ENCODE data around the gene TOB2. TPM values are rescaled to one million over a fixed set of nuclear protein-coding genes. Genes with fewer than 3 reads are reported as not detected.

TOB2 gene
- total and polyA plus RNA-seq, 9 donors: 23.1 to 45.5 (median 37.6) TPM

DNA sequence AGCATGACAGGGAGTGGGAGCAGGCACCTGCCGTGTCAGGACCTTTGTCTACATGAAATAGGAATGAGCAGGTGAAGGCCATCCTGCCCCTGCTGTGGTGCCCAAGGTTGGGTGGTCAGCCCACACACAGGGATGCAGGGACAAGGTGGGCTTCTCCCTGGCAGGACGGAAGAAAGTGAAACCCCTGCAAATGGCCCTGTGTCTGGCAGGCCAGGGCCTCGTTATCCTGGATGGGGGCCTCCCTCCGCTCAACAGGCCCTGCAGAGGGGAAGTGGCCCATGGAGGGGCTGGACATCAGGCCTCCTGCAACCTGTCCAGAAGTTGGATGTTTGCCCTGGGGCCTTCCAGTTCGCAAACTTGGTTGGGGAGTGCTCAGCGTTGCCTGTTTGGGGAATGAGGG lies 14.9 kb downstream of the TOB2 start:
- H3K4me3 ChIP-seq (ENCODE audit: low read length): no peak overlapping the region
- no peaks in the 10 kb centered on the region for H3K4me1 ChIP-seq (ENCODE audit: control insufficient read depth, insufficient read depth, low read length)
- WGBS (ENCODE audit: insufficient coverage): 54% methylated on average over 4 of the region's 6 CpGs
- peaks cover 44% of the 10 kb centered on the region for H3K36me3 ChIP-seq (ENCODE audit: control insufficient read depth, insufficient read depth, low read length)
- no peaks in the 10 kb centered on the region for H3K27me3 ChIP-seq (ENCODE audit: control insufficient read depth, insufficient read depth, low read length)
- no peak overlapping the region for H3K27ac ChIP-seq (ENCODE audit: low read length)
- no peak for DNase-seq
- no peaks in the 10 kb centered on the region for H3K9me3 ChIP-seq (replicated peaks; ENCODE audit: control insufficient read depth, low read depth, low read length)

DNA sequence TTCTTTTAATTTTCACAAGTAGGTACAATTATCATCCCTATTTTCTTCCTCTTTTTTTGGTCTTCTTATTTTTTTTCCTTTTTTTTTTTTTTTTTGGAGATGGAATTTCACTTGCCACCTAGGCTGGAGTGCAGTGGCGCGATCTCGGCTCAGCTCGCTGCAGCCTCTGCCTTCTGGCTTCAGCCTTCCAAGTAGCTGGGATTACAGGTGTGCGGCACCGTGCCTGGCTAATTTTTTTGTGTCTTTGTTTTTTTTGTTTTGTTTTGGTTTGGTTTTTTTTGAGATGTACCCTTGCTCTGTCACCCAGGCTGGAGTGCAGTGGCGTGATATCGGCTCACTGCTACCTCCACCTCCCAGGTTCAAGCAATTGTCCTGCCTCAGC lies 16.7 kb downstream of the TOB2 start:
- Histone ChIP-seq H3K27me3 (ENCODE audit: control insufficient read depth, insufficient read depth, low read length) (no peaks in the 10 kb centered on the region), H3K4me1 (ENCODE audit: control insufficient read depth, insufficient read depth, low read length) (no peaks in the 10 kb centered on the region), H3K9me3 (replicated peaks; ENCODE audit: control insufficient read depth, low read depth, low read length) (no peaks in the 10 kb centered on the region), H3K27ac (ENCODE audit: low read length) (no peak overlapping the region), H3K4me3 (ENCODE audit: low read length) (no peak overlapping the region), H3K36me3 (ENCODE audit: control insufficient read depth, insufficient read depth, low read length) (peaks cover 36% of the 10 kb centered on the region)
- DNase-seq: no peak
- WGBS (ENCODE audit: insufficient coverage): 96% methylated on average over 4 of the region's 8 CpGs

DNA sequence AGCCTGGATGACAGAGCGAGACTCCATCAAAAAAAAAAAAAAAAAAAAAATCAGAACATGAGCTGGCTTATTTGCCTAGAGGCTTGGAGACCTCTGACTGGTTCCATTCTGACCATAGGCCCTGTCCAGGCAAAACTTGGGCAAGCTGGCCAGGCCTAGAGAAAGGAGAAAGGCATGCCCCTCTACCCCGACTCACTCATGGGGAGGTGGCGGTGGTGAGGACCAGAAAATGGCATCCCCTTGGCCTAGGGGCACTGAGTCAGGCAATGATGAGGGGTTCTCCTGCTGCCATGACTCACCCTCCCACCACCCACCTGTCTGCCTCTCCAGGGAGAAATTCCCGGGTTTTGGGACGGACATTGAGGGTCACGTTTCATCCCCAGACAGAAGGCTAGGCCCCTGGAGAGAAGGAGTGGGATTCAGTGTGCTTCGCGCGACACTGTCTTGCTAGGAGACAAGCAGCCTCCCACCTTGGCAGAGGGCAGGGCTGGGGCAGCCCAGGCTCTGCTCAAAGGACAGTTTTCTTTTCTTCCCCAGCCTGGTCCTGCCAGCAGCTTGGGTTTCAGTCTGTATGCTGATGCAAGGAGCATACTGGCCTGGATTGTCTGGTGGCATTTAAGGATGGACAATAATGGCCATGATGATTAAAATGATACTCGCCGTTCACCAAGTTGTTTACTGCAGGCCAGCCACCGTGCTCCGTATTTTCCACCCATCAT lies 17.2 kb downstream of the TOB2 start:
- Histone ChIP-seq H3K4me3 (ENCODE audit: low read length) (no peak overlapping the region), H3K27me3 (ENCODE audit: control insufficient read depth, insufficient read depth, low read length) (no peaks in the 10 kb centered on the region), H3K27ac (ENCODE audit: low read length) (no peak overlapping the region), H3K4me1 (ENCODE audit: control insufficient read depth, insufficient read depth, low read length) (no peaks in the 10 kb centered on the region), H3K9me3 (replicated peaks; ENCODE audit: control insufficient read depth, low read depth, low read length) (no peaks in the 10 kb centered on the region), H3K36me3 (ENCODE audit: control insufficient read depth, insufficient read depth, low read length) (peaks cover 33% of the 10 kb centered on the region)
- WGBS (ENCODE audit: insufficient coverage): 74% methylated on average over 6 of the region's 13 CpGs
- DNase-seq: no peak

DNA sequence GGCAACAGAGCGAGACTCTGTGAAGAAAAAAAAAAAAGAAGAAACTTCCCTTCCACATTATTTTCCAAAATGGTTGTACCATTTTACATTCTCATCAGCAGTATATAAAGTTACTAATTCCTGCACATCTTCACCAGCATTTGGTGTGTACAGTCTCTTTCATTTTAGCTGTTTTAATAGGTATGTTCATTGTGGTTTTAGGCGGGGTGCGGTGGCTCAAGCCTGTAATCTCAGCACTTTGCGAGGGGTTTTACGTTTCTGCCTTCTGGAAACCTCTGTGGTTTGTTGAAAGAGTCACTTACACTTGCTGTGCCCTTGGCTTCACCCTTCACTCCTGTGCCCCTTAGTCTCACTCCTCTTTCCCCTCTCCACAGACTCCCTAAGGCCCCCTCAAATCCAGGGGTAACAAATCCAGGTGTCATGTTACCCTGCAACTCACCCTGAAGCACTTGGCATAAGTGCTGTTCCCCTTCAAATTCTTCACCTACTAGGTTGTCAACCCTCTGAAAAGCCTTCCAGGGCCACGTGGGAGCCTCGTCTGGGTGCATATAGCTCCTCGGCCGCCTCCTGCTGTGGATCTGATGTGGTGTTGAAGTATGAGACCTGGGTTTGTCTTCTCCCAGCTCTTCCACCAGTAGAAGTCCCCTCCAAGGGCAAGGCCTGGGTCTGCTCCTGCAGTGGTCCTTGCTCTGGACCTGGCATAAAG lies 20.8 kb downstream of the TOB2 start:
- 86% methylated on average over 2 of the region's 9 CpGs for WGBS (ENCODE audit: insufficient coverage)
- H3K9me3 ChIP-seq (replicated peaks; ENCODE audit: control insufficient read depth, low read depth, low read length): no peaks in the 10 kb centered on the region
- H3K4me3 ChIP-seq (ENCODE audit: low read length): no peak overlapping the region
- no peaks in the 10 kb centered on the region for H3K4me1 ChIP-seq (ENCODE audit: control insufficient read depth, insufficient read depth, low read length)
- H3K36me3 ChIP-seq (ENCODE audit: control insufficient read depth, insufficient read depth, low read length): peaks cover 28% of the 10 kb centered on the region
- H3K27me3 ChIP-seq (ENCODE audit: control insufficient read depth, insufficient read depth, low read length): no peaks in the 10 kb centered on the region
- no peak overlapping the region for H3K27ac ChIP-seq (ENCODE audit: low read length)
- DNase-seq: no peak

DNA sequence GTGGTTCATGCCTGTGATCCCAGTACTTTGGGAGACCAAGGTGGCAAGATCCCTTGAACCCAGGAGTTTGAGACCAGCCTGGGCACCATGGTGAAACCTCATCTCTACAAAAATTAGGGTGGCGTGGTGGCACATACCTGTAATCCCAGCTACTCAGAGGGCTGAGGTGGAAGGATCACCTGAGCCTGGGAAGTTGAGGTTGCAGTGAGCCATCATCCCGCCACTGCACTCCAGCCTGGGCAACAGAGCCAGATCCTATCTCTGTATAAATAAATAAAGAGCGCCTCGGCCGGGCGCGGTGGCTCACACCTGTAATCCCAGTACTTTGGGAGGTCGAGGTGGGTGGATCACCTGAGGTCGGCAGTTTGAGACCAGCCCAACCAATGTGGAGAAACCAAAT lies 27.9 kb downstream of the TOB2 start:
- no peaks in the 10 kb centered on the region for H3K9me3 ChIP-seq (replicated peaks; ENCODE audit: control insufficient read depth, low read depth, low read length)
- no peak for DNase-seq
- H3K4me1 ChIP-seq (ENCODE audit: control insufficient read depth, insufficient read depth, low read length): peaks cover 27% of the 10 kb centered on the region
- 96% methylated on average over 7 of the region's 9 CpGs for WGBS (ENCODE audit: insufficient coverage)
- H3K4me3 ChIP-seq (ENCODE audit: low read length): no peak overlapping the region
- H3K36me3 ChIP-seq (ENCODE audit: control insufficient read depth, insufficient read depth, low read length): peaks cover 9% of the 10 kb centered on the region
- H3K27me3 ChIP-seq (ENCODE audit: control insufficient read depth, insufficient read depth, low read length): no peaks in the 10 kb centered on the region
- H3K27ac ChIP-seq (ENCODE audit: low read length): no peak overlapping the region

DNA sequence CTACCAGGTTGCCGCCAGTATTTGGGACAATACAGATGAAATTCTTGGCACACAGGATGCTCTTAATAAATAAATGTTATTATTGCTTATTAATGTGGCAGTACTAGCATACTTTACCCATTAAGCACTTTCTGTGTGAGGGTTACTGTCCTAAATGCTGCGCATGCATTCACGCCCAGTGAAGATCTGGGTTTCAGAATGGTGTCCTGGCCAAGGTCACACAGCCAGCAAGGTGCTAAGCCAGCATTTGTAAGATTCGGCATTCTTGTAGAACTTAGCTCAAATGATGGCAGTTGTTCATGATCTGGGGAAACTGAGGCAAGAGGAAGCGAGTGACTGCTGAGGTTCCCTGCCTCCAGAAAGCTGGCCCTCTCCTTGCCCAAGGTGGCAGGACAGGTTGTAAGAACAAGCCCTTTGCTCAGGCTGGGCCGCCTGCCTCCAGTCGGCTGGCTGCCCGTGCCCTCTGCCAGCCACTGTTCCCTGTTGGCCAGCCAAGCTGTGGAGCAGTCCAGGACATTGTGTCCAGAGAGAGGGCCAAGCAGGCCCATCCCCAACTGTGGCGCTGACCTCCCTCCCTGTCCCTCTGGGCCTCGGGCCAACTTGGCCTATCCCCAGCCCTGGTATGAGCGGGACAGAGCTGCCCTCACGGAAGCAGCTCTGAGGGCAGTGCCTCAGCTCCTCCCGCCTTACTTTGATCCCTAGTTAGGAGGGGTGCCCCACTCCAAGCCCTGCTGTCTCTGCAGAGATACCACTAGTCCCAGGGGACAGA lies 28.8 kb downstream of the TOB2 start:
- Histone ChIP-seq H3K27ac (ENCODE audit: low read length) (peak overlapping the region; percentile 54), H3K4me1 (ENCODE audit: control insufficient read depth, insufficient read depth, low read length) (peaks cover 29% of the 10 kb centered on the region), H3K4me3 (ENCODE audit: low read length) (no peak overlapping the region), H3K27me3 (ENCODE audit: control insufficient read depth, insufficient read depth, low read length) (no peaks in the 10 kb centered on the region), H3K36me3 (ENCODE audit: control insufficient read depth, insufficient read depth, low read length) (peaks cover under 1% of the 10 kb centered on the region), H3K9me3 (replicated peaks; ENCODE audit: control insufficient read depth, low read depth, low read length) (no peaks in the 10 kb centered on the region)
- DNase-seq: peak; percentile 89
- 74% methylated on average over 8 of the region's 13 CpGs for WGBS (ENCODE audit: insufficient coverage)

DNA sequence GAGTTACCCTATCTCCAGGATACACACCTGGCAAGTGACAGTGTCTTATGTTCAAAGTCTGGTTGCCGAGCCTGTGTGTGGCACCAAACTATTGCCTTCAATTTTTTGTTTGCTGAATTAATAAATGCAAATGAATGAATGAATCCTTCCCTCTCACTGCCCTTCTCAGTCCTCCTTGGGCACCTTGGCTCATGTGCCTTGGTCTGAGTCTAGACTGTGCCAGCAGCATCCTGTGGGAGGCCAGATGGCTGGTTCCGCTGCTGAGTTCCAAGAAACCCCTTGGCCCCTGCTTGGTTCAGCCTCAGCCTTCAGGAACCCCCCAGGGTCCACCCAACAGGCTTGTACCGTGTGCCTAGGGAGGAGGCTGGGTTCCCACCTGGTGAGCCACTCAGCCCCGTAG lies 31.0 kb downstream of the TOB2 start:
- no peak for DNase-seq
- Histone ChIP-seq H3K36me3 (ENCODE audit: control insufficient read depth, insufficient read depth, low read length) (no peaks in the 10 kb centered on the region), H3K27me3 (ENCODE audit: control insufficient read depth, insufficient read depth, low read length) (no peaks in the 10 kb centered on the region), H3K4me1 (ENCODE audit: control insufficient read depth, insufficient read depth, low read length) (peaks cover 41% of the 10 kb centered on the region), H3K4me3 (ENCODE audit: low read length) (no peak overlapping the region), H3K9me3 (replicated peaks; ENCODE audit: control insufficient read depth, low read depth, low read length) (no peaks in the 10 kb centered on the region), H3K27ac (ENCODE audit: low read length) (no peak overlapping the region)
- WGBS (ENCODE audit: insufficient coverage): 100% methylated on average over 1 of the region's 4 CpGs

DNA sequence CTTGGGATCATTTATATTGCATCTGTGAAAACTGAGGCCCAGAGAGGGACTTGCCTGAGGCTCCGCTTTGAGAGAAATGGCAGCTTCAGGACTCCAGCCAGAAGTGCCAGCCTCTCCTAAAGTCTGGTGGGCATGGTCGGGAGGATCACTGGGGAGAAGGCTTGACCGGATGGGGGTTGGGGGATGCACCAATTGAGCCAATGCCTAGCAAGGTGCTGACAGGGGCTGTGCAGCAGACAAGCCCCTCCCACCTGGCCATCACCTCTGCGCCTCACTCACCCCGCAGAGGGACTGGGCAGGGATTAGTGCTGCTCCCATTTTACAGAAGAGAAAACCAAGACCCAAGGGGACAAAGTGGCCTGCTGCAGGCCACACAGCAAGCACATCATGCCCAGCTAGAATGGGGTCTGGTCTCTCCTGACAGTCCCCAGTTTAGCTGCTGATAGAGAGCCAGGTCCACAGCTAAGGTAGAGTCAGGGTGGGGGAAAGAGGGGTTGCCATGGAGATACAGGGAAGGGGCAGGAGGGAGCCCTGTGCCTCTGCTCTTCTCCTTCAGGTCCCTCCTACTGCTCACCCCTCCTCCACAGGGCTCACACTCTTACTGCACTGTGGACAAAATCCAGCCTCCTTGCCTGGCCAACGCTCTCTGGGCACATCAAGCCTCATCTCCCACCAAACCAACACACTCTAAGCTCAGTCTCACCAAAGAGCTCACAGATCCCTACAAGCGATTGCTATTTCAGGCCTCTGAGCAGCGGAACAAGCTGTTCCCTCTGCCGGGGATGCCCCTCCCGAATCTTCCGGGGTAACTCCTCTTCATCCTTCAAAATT lies 35.4 kb downstream of the TOB2 start:
- no peaks in the 10 kb centered on the region for H3K27me3 ChIP-seq (ENCODE audit: control insufficient read depth, insufficient read depth, low read length)
- H3K36me3 ChIP-seq (ENCODE audit: control insufficient read depth, insufficient read depth, low read length): no peaks in the 10 kb centered on the region
- no peak overlapping the region for H3K27ac ChIP-seq (ENCODE audit: low read length)
- no peaks in the 10 kb centered on the region for H3K9me3 ChIP-seq (replicated peaks; ENCODE audit: control insufficient read depth, low read depth, low read length)
- H3K4me1 ChIP-seq (ENCODE audit: control insufficient read depth, insufficient read depth, low read length): peaks cover 28% of the 10 kb centered on the region
- DNase-seq: no peak
- WGBS (ENCODE audit: insufficient coverage): 70% methylated on average over 10 of the region's 11 CpGs
- H3K4me3 ChIP-seq (ENCODE audit: low read length): no peak overlapping the region

DNA sequence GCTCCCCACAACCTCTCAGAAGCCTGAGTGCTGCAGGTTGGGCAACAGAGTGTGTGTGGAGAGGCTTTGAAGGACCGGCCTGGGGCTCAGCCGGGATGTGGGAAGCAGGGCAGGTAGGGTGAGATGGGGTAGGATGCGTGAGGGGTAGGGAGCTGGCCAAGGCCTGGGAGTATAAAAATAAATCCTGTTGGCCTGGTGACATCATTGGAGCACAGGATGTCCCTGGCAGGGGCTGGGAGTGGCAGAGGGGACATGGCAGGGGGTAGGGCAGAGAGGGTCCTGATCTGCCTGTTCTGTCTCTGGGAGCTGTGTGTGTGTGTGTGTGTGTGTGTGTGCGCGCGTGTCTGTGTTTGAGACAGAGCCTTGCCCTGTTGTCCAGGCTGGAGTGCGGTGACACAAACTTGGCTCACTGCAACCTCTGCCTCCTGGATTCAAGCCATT lies 36.3 kb downstream of the TOB2 start:
- no peaks in the 10 kb centered on the region for H3K36me3 ChIP-seq (ENCODE audit: control insufficient read depth, insufficient read depth, low read length)
- WGBS (ENCODE audit: insufficient coverage): 87% methylated on average over 6 of the region's 7 CpGs
- peaks cover 25% of the 10 kb centered on the region for H3K4me1 ChIP-seq (ENCODE audit: control insufficient read depth, insufficient read depth, low read length)
- H3K4me3 ChIP-seq (ENCODE audit: low read length): no peak overlapping the region
- no peaks in the 10 kb centered on the region for H3K27me3 ChIP-seq (ENCODE audit: control insufficient read depth, insufficient read depth, low read length)
- no peak for DNase-seq
- H3K9me3 ChIP-seq (replicated peaks; ENCODE audit: control insufficient read depth, low read depth, low read length): no peaks in the 10 kb centered on the region
- H3K27ac ChIP-seq (ENCODE audit: low read length): no peak overlapping the region

Measured in muscle of leg (tissue), 11 donors.